ENCODE results near the gene IPPK. TPM values are rescaled to one million over a fixed set of nuclear protein-coding genes. Genes with fewer than 3 reads are reported as not detected.

Gene IPPK
- total and polyA plus RNA-seq, 10 donors, result 6.1 to 14.6 (median 11.5) TPM

GRCh38 chr9:92650839-92651621, 18.9 kb downstream of the IPPK start:
- Histone ChIP-seq H3K36me3 (peaks cover 7 to 100% (median 81%) of the 10 kb centered on the region in 6 donors), H3K9me3 (peaks cover 0 to 7% (median 3%) of the 10 kb centered on the region in 8 donors), H3K27me3 (replicated peaks in 1 of 7) (no peaks in the 10 kb centered on the region), H3K4me1 (peaks cover 0 to 20% (median 3%) of the 10 kb centered on the region in 6 donors), H3K4me3 (no peak overlapping the region), H3K27ac (no peak overlapping the region)
- DNase-seq, result peak; percentile 37
- TF ChIP-seq CTCF (IDR thresholded peaks at IDR 0.05 in 8 of 11, conservative IDR thresholded peaks at IDR 0.05 in 3 of 11), result no peak
- TF ChIP-seq POLR2AphosphoS5 (IDR thresholded peaks at IDR 0.05), result no peak
- no peak for TF ChIP-seq POLR2A (IDR thresholded peaks at IDR 0.05)
- intact Hi-C loops (cut with DNase I; ENCODE audit: low total_unique reads), result no loop called here
- WGBS, 5 donors, result 77 to 91% (median 89%) methylated on average over 10 of the region's 10 CpGs

GRCh38 chr9:92650296-92650695, 19.6 kb downstream of the IPPK start:
- intact Hi-C loops (cut with DNase I; ENCODE audit: low total_unique reads), result no loop called here
- Histone ChIP-seq H3K9me3 (peaks cover 0 to 14% (median 10%) of the 10 kb centered on the region in 8 donors), H3K36me3 (peaks cover 7 to 100% (median 82%) of the 10 kb centered on the region in 6 donors), H3K27ac (no peak overlapping the region), H3K27me3 (replicated peaks in 1 of 7) (no peaks in the 10 kb centered on the region), H3K4me3 (no peak overlapping the region), H3K4me1 (peaks cover 0 to 12% (median 1%) of the 10 kb centered on the region in 6 donors)
- 95 to 98% (median 96%) methylated on average over 6 of the region's 6 CpGs for WGBS, 5 donors
- TF ChIP-seq POLR2AphosphoS5 (IDR thresholded peaks at IDR 0.05), result no peak
- TF ChIP-seq CTCF (IDR thresholded peaks at IDR 0.05 in 8 of 11, conservative IDR thresholded peaks at IDR 0.05 in 3 of 11), result no peak
- TF ChIP-seq POLR2A (IDR thresholded peaks at IDR 0.05), result no peak
- peak; percentile 33 for DNase-seq

GRCh38 chr9:92649007-92649406, 20.9 kb downstream of the IPPK start:
- TF ChIP-seq CTCF (IDR thresholded peaks at IDR 0.05 in 8 of 11, conservative IDR thresholded peaks at IDR 0.05 in 3 of 11) (no peak), POLR2A (IDR thresholded peaks at IDR 0.05) (no peak), POLR2AphosphoS5 (IDR thresholded peaks at IDR 0.05) (no peak)
- H3K27ac ChIP-seq, result no peak overlapping the region
- DNase-seq, result peak; percentile 42
- intact Hi-C loops (cut with DNase I; ENCODE audit: low total_unique reads), result no loop called here
- WGBS, 5 donors, result 86 to 100% (median 93%) methylated on average over 2 to 5 of the region's 5 CpGs
- no peaks in the 10 kb centered on the region for H3K27me3 ChIP-seq (replicated peaks in 1 of 7)
- H3K4me1 ChIP-seq, result no peaks in the 10 kb centered on the region
- no peak overlapping the region for H3K4me3 ChIP-seq
- H3K9me3 ChIP-seq, result peaks cover 0 to 18% (median 14%) of the 10 kb centered on the region in 8 donors
- H3K36me3 ChIP-seq, result peaks cover 9 to 100% (median 85%) of the 10 kb centered on the region in 6 donors

- peak; percentile 36 for DNase-seq
- no peaks in the 10 kb centered on the region for H3K4me1 ChIP-seq
- intact Hi-C loops (cut with DNase I; ENCODE audit: low total_unique reads), result no loop called here
- no peak overlapping the region for H3K4me3 ChIP-seq
- whole genome bisulfite sequencing, 5 donors, result 75 to 100% (median 88%) methylated on average over 5 to 6 of the region's 6 CpGs
- H3K27ac ChIP-seq, result no peak overlapping the region
- H3K9me3 ChIP-seq, result peaks cover 0 to 18% (median 14%) of the 10 kb centered on the region in 8 donors
- H3K36me3 ChIP-seq, result peaks cover 9 to 100% (median 85%) of the 10 kb centered on the region in 6 donors
- no peaks in the 10 kb centered on the region for H3K27me3 ChIP-seq (replicated peaks in 1 of 7)
- TF ChIP-seq POLR2AphosphoS5 (IDR thresholded peaks at IDR 0.05) (no peak), CTCF (IDR thresholded peaks at IDR 0.05 in 8 of 11, conservative IDR thresholded peaks at IDR 0.05 in 3 of 11) (no peak)
Measured at GRCh38 chr9:92648474-92648971, 21.4 kb downstream of the IPPK start.
